Testis (tissue), 3 donors: ENCODE measurements around the gene SMTNL1. TPM values are rescaled to one million over a fixed set of nuclear protein-coding genes. Genes with fewer than 3 reads are reported as not detected.

Experiments used
- DNase-seq: peaks from one replicate; pipeline ENCODE4 v3.0.0-alpha.2; 2019
- H3K27ac ChIP-seq, 2 donors: fragments of 200-600 bp; sonication (generic); one replicate each; pipeline ENCODE4 v1.5.1; 2019
- H3K27me3 ChIP-seq: fragments of 200-600 bp; sonication (generic); one replicate; pipeline ENCODE4 v1.5.1; 2019
- H3K36me3 ChIP-seq: fragments of 200-600 bp; sonication (generic); one replicate; pipeline ENCODE4 v1.5.1; 2017; ENCODE audit warnings: low read depth; ENCODE audit errors: missing control alignments
- H3K4me1 ChIP-seq: fragments of 200-600 bp; sonication (generic); one replicate; pipeline ENCODE4 v1.5.1; 2019
- H3K4me3 ChIP-seq, 2 donors: fragments of 200-600 bp; sonication (generic); one replicate each; pipeline ENCODE4 v1.5.1; 2017 to 2019
- H3K9me3 ChIP-seq: fragments of 200-600 bp; sonication (generic); one replicate; pipeline ENCODE4 v1.5.1; 2017
- CTCF ChIP-seq, 3 experiments: fragments of 450-650 bp in 2 of 3; fragments of 200-600 bp in 1 of 3; sonication (generic) in 1 of 3; IDR thresholded peaks; one replicate each; pipeline ENCODE4 v1.5.1; 2016 to 2019; ENCODE audit warnings: antibody characterized with exemption in 3 of 3, mild to moderate bottlenecking in 2 of 3, moderate library complexity in 1 of 3
- POLR2A ChIP-seq: fragments of 450-650 bp; IDR thresholded peaks from one replicate; pipeline ENCODE4 v1.6.1; 2017; ENCODE audit warnings: antibody characterized with exemption, mild to moderate bottlenecking, moderate library complexity
- WGBS, 2 donors: methylation state at CpG; one replicate each; pipeline ENCODE4 v1.1.5; 2018; 5-methylcytosine and 5-hydroxymethylcytosine counted together
- intact Hi-C: fragments of 100-400 bp; cut with DNase I; formaldehyde crosslinking; loops from one replicate; pipeline ENCODE4 v1.15.1; 2023; ENCODE audit warnings: low total_unique reads
- polyA plus RNA-seq: library from polyadenylated mRNA; stranded (reverse); fragments of 350-450 nt; fragmentation: Illumina TruSeq; extraction: RNeasy Lipid Tissue Mini Kit (QIAGEN cat#74804); gene quantifications from one replicate; pipeline ENCODE4 v1.2.3, GENCODE V29; 2014; ENCODE audit warnings: low read depth, low replicate concordance; ENCODE audit not compliant: insufficient read depth
- total RNA-seq, 2 donors: library from RNA; depleted of rRNA; stranded (reverse); fragments of >200 nt; gene quantifications; one replicate each; pipeline ENCODE4 v1.2.3, GENCODE V29; 2016

SMTNL1 gene
- total and polyA plus RNA-seq, 3 donors from 2014 or later = 0.37 to 2.0 (median 0.47) TPM

- Histone ChIP-seq H3K27ac (no peak overlapping the region), H3K9me3 (no peaks in the 10 kb centered on the region), H3K4me1 (no peaks in the 10 kb centered on the region), H3K4me3 (no peak overlapping the region), H3K27me3 (no peaks in the 10 kb centered on the region), H3K36me3 (no peaks in the 10 kb centered on the region)
- DNase-seq = no peak
- TF ChIP-seq CTCF (IDR thresholded peaks at IDR 0.05) (no peak), POLR2A (no peak)
- intact Hi-C loops = no loop called here
- 85 to 93% methylated on average over 7 of the region's 7 CpGs for WGBS, 2 donors
Observed at GRCh38 chr11:57508341-57509170, 28.8 kb upstream of the SMTNL1 start.

- H3K27me3 ChIP-seq = no peaks in the 10 kb centered on the region
- no peak overlapping the region for H3K4me3 ChIP-seq
- H3K27ac ChIP-seq = no peak overlapping the region
- peaks cover 6% of the 10 kb centered on the region for H3K4me1 ChIP-seq
- no peaks in the 10 kb centered on the region for H3K9me3 ChIP-seq
- intact Hi-C loops = no loop called here
- TF ChIP-seq CTCF (IDR thresholded peaks at IDR 0.05) (no peak), POLR2A (no peak)
- no peaks in the 10 kb centered on the region for H3K36me3 ChIP-seq
- DNase-seq = no peak
- 95 to 96% methylated on average over 6 of the region's 6 CpGs for WGBS, 2 donors
Observed at GRCh38 chr11:57511741-57512430, 25.5 kb upstream of the SMTNL1 start.

GRCh38 chr11:57512646-57513451 is 24.5 kb upstream of the SMTNL1 start:
- H3K4me1 ChIP-seq = peaks cover 6% of the 10 kb centered on the region
- no peaks in the 10 kb centered on the region for H3K27me3 ChIP-seq
- TF ChIP-seq POLR2A = no peak
- TF ChIP-seq CTCF (IDR thresholded peaks at IDR 0.05) = no peak
- no peak overlapping the region for H3K4me3 ChIP-seq
- no peak for DNase-seq
- WGBS, 2 donors = 84 to 86% methylated on average over 12 of the region's 12 CpGs
- no peaks in the 10 kb centered on the region for H3K9me3 ChIP-seq
- intact Hi-C loops = no loop called here
- no peak overlapping the region for H3K27ac ChIP-seq
- no peaks in the 10 kb centered on the region for H3K36me3 ChIP-seq

GRCh38 chr11:57513452-57513795 is 24.0 kb upstream of the SMTNL1 start:
- TF ChIP-seq CTCF (IDR thresholded peaks at IDR 0.05) = no peak
- no peak for TF ChIP-seq POLR2A
- DNase-seq = no peak
- no peaks in the 10 kb centered on the region for H3K27me3 ChIP-seq
- peaks cover 6% of the 10 kb centered on the region for H3K4me1 ChIP-seq
- intact Hi-C loops = no loop called here
- WGBS, 2 donors = 20 to 36% methylated on average over 1 of the region's 1 CpG
- no peak overlapping the region for H3K27ac ChIP-seq
- H3K9me3 ChIP-seq = no peaks in the 10 kb centered on the region
- H3K4me3 ChIP-seq = no peak overlapping the region
- H3K36me3 ChIP-seq = no peaks in the 10 kb centered on the region
